HG02943 (cell line): ENCODE results near the gene APOBEC3F.
"Not testable (repeated sequence)": the region's sequence is repeated elsewhere in the genome, so short reads cannot be mapped to it uniquely, and the experiment has no call there.

Source experiments
- ATAC-seq: cut with Tn5 transposase; IDR thresholded peaks from one replicate; pipeline ENCODE4 v1.9.1; 2021; ENCODE audit warnings: mild to moderate bottlenecking, low read depth, moderate library complexity; ENCODE audit not compliant: unreplicated experiment

APOBEC3F gene

DNA sequence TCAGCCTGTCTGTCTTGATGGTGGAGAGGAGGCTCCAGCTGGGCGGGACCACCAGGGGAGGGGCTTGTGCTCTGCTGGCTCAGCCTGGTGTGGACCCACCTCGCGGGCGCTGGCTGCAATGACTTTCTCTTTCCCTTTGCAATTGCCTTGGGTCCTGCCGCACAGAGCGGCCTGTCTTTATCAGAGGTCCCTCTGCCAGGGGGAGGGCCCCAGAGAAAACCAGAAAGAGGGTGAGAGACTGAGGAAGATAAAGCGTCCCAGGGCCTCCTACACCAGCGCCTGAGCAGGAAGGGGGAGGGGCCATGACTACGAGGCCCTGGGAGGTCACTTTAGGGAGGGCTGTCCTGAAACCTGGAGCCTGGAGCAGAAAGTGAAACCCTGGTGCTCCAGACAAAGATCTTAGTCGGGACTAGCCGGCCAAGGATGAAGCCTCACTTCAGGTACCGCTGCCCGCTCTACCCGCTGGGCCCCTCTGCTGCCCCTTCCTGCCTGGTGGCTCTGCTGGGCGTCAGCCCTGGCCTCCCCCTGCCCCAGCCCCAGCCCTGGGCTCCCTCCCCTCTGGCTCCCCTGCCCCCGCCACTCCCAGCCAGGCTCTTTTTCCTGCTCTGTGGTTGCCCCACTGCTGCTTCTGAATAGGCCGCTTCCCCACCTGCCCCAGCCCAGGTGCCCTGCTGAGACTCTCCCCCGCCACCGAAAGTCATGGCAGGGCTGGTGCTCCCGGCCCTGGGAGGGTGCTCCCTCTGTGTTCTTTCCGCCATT, at the start of gene APOBEC3F:
TSS of gene APOBEC3F (plus strand) at position 327 of the 759 bp plus-strand sequence. CDS start at position 424, 97 bp downstream.
- ATAC-seq = peak; percentile 76

DNA sequence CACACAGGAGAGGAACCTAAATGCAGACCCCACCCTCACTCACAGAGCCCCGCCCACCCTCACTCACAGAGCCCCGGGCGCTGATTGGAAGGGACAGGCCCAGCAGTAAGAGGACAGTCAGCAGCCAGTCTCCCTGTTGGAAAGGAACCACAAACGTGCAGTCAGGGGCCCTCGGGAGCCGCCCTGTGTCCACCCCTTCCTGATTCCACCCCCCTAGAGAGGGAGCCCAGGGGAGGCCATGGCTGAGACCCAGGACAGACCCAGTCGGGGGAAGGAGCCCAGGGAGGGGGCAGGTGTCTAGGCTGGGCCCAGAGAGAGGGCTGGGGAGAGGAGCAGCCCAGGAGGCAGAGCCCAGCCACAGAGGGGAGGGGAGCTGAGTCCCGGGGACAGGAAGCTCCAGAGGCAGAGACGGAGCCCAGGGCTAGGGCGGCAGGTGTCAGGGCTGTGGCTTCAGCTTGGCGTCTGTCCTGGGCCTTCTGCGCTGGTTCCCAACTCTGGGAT, 47.7 kb upstream of the APOBEC3F start:
- not testable (repeated sequence) for ATAC-seq

DNA sequence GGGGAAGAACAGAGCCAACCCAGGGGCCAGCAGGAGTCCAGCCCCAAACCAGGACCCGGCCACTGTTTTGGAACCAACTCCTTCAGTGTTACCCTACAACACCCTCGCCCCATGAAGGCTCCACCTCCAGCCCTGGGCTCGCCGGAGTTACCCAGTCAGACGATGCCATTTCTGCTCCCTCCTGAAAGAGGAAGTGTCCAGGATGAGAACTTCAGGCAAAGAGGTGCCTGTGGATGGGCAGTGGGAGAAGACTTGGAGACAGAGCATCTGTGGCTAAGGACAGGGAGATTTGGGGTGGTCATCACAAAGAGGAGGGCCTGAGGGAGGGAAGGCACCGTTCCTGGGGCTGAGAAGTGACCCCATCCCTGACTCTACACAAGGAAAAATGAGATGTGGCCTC, 44.6 kb upstream of the APOBEC3F start:
- no peak for ATAC-seq

DNA sequence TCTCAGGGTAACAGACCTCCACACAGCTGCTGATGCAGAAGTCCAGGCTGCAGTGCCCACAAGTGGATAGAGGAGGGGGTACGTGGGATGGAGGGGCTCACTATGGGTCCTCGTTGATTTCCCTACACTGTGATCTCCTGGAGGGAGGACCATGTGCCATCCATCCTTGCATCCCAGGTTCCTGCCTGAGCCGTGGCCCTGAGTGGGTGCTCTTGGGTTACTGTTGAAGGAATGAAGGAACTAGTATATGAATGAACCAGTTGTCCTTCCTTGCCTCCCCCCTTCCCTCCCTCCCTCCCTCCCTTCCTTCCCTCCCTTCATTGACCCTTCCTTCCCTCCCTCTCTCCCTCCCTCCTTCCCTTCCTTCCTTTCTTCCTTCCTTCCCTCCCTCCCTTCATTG, 43.1 kb upstream of the APOBEC3F start:
- ATAC-seq = no peak

DNA sequence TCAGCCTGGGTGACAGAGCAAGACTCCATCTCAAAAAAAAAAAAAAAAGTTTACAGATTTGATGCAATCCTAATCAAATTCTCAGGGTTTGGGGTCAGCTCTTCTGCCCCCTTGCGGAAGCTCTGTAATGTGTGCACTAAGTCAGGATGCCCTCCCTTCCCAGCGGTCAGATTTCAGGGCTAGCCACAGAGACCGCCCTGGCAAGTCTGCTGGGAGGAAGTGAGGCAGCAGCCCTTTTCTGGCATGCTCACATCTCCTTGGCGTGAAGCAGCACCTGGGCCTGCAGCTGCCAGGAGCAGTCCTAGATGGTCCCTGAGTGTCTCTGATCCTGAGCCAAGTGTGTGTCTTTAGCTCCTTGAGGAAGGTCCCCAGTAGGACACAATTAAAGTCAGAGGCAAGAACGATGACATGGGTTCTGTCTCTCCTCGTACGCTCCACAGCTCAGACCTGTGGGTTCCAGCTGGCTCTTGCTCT, 37.5 kb upstream of the APOBEC3F start:
- ATAC-seq = no peak

DNA sequence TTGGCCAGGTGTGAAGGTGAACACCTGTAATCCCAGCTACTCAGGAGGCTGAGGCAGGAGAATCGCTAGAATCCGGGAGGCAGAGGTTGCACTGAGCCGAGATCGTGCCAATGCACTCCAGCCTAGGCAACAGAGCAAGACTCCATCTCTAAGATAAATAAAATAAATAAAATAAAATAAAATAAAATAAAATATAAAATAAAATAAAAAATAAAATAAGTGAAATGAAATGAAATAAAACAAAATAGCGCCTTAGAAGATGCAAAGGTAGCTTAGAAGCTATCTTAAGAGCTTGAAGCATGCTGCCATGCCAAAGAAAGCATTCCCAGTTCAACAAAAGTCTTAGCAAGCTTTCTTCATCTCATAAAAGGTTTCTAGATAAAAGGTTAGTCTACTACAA, 33.5 kb upstream of the APOBEC3F start:
- ATAC-seq = no peak

DNA sequence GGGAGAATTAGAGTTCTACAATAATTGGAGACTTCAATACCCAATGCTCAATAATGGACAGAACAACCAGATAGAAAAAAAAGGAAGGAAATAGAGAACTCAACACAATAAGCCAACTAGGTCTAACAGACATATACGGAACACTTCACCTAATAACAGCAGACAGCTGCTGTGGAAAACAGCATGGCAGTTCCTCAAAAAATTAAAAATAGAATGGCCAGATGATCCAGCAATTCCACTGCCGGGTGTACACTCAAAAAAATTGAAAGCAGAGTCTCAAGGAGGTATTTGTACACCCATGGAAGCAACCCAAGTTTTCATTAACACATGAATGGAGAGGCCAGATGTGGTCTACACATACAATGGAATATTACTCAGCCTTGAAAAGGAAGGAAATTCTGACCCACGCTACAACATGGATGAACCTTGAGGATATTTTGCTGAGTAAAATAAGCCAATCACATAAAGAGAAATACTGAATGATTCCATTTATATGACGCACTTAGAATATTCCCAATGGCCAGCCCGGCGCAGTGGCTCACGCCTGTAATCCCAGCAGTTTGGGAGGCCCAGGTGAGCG, 32.3 kb upstream of the APOBEC3F start:
- ATAC-seq = not testable (repeated sequence)

DNA sequence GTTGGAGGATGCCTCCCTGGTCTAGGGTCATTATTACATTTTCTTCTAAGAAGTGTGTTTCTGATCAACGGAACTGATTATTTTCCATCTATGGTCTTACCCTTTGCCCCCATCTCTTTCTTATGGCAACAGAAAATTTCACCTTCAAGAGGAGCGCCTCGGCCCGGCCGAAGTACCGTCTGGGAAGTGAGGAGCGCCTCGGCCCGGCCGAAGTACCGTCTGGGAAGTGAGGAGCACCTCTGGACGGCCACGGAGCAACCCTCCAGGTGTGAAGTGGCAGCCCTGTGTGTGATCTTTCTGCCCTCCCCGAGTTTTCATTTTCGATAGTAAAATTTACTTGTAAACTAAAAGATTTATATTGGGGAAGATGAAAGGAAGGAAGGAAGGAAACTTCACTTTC, 29.7 kb upstream of the APOBEC3F start:
- ATAC-seq = no peak

DNA sequence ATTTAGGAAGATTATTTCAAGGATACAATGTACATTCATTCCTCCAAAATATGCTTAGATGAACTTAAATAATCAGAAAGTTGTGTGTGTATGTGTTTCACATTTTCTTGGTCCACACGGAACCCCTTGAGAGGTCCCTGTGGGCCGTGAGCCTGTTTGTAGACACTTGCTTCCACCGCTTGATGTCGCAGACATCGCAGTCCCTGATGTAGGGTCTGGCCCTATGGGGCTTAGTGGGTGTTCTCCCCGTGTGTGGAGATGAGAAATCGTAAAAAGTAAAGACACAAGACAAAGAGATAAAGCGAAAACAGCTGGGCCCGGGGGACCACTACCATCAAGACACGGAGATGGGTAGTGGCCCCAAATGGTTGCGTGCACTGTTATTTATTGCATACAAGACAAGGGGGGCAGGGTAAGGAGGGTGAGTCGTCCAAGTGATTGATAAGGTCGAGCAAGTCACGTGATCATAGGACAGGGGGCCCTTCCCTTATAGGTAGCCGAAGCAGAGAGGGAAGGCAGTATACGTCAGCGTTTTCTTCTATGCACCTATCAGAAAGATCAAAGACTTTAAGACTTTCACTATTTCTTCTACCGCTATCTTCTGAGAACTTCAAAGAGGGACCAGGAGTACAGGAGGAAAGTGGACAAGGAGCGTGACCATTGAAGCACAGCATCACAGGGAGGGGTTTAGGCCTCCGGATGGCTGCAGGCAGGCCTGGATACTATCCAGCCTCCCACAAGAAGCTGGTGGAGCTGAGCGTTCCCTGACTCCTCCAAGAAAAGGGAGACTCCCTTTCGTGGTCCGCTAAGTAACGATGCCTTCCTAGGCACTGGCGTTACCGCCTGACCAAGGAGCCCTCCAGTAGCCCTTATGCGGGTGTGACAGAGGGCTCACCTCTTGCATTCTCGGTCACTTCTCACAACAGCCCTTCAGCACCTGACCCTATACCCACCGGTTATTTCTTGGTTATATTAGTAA, 27.8 kb upstream of the APOBEC3F start:
- ATAC-seq = no peak

DNA sequence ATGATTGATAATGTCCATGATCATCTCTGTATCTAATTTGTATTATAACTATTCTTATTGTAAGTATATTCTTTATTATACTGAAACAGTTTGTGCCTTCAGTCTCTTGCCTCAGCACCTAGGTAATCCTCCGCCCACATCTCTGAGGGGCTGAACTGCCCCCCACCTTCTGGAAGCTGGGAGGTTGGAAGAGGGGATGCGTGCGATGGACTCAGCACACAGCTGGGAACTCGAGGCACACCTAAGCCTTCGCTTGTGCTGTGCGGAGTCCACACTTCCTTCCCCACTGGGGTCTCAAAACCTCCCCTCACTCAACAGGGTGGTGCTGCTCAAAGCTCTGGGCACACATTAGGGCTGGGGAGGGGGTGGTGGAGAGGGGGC, 27.1 kb upstream of the APOBEC3F start:
- not testable (repeated sequence) for ATAC-seq

DNA sequence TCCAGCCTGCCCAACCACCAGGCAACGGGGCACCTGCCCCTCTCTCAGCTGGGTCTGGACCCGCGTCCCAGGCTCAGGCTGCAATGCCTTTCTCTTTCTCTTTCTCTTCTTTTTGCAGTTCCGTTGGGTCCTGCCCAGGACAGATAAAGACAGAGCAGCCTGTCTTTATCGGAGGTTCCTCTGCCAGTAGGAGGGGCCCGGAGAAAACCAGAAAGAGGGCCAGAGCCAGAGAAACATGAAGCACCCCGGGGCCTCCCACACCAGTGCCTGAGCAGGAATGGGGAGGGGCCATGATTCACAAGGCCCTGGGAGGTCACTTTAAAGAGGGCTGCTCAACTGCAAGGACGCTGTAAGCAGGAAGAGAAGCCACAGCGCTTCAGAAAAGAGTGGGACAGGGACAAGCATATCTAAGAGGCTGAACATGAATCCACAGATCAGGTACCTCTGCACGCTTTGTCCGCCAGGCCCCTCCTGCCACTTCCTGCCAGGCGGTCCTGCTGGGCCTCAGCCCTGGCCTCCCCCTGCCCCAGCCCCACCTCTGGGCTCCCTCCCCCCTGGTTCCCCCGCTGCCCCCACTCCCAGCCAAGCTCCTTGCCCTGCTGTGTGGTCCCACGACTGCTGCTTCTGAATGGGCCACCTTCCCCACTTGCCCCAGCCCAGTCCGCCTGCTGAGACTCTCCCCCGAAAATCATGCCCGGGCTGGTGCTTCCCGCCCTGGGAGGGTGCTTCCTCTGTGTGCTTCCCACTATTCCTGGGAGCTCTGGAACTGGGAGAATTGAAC, 26.5 kb upstream of the APOBEC3F start, which contains the start of gene APOBEC3C:
TSS of gene APOBEC3C (plus strand) at position 316 of the 781 bp plus-strand sequence. CDS start at position 422, 106 bp downstream.
- ATAC-seq = peak; percentile 76

DNA sequence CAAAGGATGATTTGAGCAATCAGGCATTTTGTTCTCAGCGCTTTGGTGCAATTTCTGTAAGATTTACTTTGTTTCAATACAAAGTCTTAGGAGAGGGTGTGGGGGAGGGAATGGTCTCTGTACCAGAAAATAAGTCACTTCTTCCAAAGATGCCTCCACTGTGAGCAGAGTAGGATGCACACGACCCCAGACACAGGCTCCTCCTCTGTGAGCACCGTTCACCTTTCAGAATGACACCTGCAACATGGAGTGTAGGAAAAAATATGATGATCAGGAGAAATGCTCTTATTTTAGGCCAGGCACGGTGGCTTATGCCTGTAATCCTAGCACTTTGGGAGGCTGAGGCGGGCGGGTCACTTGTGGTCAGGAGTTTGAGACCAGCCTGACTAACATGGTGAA, 25.9 kb upstream of the APOBEC3F start:
- ATAC-seq = not testable (repeated sequence)

DNA sequence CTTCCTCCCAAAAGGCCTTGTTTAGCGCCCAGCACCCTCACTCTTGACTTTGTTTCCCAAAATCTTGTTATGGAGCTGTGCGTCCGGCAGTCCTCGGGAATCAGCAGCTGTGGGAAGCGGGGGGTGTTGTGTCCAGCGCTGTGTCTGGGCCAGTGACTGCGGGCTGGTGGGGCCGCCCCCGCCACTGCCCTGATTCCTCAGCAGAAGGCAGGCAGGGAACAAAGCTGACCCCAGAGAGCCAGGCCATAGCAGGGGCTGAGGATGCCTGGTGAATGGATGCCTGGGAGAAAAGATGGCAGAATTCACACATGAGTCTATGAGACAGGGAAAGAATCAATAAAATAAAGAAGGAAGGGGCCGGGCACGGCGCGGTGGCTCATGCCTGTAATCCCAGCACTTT, 24.1 kb upstream of the APOBEC3F start:
- no peak for ATAC-seq

DNA sequence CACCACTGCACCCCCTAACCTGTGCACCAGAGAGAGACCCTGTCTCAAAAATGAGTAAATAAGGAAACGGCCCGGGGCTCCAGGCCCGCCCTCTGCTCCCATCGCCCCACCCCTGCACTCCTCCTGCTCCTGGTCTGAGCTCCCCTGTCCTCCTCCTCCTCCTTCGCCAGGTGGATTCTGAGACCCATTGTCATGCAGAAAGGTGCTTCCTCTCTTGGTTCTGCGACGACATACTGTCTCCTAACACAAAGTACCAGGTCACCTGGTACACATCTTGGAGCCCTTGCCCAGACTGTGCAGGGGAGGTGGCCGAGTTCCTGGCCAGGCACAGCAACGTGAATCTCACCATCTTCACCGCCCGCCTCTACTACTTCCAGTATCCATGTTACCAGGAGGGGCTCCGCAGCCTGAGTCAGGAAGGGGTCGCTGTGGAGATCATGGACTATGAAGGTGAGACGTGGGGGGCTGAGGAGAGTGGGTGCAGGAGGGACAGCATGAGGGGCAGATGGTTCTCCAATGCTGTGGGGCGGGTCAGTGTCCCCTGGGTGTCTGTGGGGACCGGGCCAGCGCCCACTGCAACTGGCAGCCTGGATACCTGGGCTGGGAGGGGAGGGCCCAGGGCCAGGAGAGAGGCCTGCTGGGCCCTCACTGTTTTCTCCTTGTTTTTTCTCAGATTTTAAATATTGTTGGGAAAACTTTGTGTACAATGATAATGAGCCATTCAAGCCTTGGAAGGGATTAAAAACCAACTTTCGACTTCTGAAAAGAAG, 22.9 kb upstream of the APOBEC3F start:
- no peak for ATAC-seq

DNA sequence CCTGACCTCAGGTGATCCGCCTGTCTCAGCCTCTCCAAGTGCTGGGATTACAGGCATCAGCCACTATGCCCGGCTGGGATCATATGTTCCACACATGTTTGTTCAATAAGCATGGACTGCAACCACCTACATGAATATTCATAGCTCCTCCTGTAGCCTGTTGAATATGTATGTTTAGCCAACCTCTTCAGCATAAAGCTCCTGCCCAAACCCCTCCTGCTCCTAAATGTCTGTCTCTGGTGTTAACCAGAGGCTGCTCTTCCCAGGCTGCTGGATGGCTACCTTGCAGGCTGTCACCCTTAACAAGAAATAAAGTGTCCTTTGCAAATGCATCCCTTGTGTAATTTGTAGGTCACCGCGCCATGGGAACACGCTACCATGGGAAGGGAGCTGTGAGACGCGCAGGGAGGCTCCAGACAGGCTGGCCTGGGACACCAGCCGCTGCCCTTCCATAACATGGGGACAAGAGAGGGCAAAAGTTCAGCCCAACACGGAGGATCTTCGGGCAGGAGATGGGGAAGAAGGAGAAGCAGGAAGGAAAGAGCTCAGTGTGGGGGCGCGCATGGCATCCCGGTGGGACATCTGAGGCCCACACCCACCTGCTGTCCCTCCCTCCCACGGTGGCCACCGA, 20.5 kb upstream of the APOBEC3F start:
- ATAC-seq = not testable (repeated sequence)

DNA sequence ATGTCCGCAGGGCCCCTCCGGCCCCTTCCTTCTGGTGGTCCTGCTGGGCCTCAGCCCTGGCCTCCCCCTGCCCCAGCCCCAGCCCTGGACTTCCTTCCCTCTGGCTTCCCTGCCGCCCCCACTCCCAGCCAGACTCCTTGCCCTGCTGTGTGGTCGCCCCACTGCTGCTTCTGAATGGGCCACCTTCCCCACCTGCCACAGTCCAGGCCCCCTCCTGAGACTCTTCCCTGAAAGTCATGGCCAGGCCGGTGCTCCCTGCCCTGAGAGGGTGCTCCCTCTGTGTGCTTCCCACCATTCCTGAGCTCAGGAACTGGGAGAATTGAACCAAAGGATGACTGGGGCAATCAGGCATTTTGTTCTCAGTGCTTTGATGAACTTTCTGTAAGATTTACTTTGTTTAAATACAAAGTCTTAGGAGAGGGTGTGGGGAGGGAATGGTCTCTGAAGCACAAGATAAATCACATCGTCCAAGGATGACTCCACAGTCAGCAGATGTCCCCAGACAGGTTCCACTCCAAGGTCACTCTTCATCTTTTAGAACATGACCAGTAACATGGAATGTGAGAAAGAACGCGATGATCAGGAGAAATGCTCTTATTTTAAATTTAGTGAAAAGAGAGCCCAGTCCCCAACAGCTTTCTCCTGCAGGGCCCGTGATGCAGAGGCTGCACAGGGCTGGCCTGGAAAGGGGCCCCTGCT, 19.0 kb upstream of the APOBEC3F start:
- ATAC-seq = no peak

DNA sequence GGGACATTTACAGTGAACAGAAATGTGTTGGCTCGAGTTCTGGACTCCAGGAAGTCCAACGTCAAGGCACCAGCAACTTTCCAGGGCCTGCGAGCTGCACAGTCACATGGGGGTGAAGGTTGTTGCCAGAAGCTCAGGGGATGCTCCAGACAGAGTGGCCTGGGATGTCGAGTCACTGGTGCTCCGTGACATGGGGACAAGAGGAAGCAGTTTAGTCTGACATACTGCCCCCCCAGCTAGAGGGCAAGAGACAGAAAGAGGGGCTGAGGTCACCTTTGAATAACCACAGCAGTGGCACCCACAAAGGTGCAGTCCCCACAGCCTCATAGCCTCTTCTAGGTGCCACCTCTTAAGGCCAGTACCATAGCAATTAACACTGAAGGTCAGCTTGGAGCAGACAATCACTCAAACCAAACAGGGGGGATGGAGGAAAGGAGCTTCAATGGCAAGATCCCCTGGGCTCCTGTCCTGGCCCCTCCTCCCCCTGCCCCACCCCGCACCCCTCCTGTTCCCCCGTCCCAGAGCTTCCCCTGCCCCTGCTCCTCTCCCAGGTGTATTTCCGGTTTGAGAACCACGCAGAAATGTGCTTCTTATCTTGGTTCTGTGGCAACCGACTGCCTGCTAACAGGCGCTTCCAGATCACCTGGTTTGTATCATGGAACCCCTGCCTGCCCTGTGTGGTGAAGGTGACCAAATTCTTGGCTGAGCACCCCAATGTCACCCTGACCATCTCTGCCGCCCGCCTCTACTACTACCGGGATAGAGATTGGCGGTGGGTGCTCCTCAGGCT, 15.9 kb upstream of the APOBEC3F start:
- ATAC-seq = no peak
